ENCODE results near the gene NEK2. TPM values are rescaled to one million over a fixed set of nuclear protein-coding genes. Genes with fewer than 3 reads are reported as not detected.

Gene NEK2
- total RNA-seq, 1 donor from 2014 or later = 4.4 TPM

DNA sequence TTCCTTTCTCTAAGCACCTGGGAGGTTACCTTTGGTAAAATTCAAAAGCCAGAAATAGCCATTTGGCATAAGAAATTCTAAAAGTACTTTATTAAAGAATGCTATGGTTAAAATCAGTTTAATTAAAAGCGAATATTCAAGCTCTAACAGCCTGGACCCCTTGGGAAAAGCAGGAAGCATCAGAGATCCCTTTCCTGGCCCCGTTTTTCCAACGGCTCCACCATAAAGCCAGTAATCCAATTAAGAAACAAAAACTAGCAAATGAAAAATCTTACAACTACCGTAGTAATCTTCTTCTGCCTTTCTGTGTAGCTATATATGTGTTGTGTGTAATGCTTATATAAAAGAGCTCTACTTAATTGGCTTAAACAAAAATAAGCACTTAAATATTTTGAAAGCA is 33.5 kb upstream of the NEK2 start:
- no peak for DNase-seq (ENCODE audit: extremely low spot score, unreplicated experiment)
- Mint-ChIP-seq H3K4me3 (ENCODE audit: unreplicated experiment) (no peak overlapping the region), H3K9me3 (ENCODE audit: unreplicated experiment) (no peaks in the 10 kb centered on the region), H3K4me1 (ENCODE audit: unreplicated experiment) (peaks cover 6% of the 10 kb centered on the region), H3K27ac (ENCODE audit: unreplicated experiment) (no peak overlapping the region), H3K36me3 (ENCODE audit: unreplicated experiment) (no peaks in the 10 kb centered on the region), H3K27me3 (ENCODE audit: unreplicated experiment) (no peaks in the 10 kb centered on the region)
- TF ChIP-seq, protein P1, sequence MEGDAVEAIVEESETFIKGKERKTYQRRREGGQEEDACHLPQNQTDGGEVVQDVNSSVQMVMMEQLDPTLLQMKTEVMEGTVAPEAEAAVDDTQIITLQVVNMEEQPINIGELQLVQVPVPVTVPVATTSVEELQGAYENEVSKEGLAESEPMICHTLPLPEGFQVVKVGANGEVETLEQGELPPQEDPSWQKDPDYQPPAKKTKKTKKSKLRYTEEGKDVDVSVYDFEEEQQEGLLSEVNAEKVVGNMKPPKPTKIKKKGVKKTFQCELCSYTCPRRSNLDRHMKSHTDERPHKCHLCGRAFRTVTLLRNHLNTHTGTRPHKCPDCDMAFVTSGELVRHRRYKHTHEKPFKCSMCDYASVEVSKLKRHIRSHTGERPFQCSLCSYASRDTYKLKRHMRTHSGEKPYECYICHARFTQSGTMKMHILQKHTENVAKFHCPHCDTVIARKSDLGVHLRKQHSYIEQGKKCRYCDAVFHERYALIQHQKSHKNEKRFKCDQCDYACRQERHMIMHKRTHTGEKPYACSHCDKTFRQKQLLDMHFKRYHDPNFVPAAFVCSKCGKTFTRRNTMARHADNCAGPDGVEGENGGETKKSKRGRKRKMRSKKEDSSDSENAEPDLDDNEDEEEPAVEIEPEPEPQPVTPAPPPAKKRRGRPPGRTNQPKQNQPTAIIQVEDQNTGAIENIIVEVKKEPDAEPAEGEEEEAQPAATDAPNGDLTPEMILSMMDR (IDR thresholded peaks at IDR 0.05) = no peak

- H3K4me1 Mint-ChIP-seq (ENCODE audit: unreplicated experiment) = peaks cover 6% of the 10 kb centered on the region
- no peaks in the 10 kb centered on the region for H3K36me3 Mint-ChIP-seq (ENCODE audit: unreplicated experiment)
- no peaks in the 10 kb centered on the region for H3K9me3 Mint-ChIP-seq (ENCODE audit: unreplicated experiment)
- DNase-seq (ENCODE audit: extremely low spot score, unreplicated experiment) = no peak
- H3K27ac Mint-ChIP-seq (ENCODE audit: unreplicated experiment) = no peak overlapping the region
- peaks cover 2% of the 10 kb centered on the region for H3K27me3 Mint-ChIP-seq (ENCODE audit: unreplicated experiment)
- TF ChIP-seq, protein P1 (IDR thresholded peaks at IDR 0.05) = no peak
- no peak overlapping the region for H3K4me3 Mint-ChIP-seq (ENCODE audit: unreplicated experiment)
Observed at GRCh38 chr1:211708006-211708405, 32.6 kb upstream of the NEK2 start.

- Mint-ChIP-seq H3K27ac (ENCODE audit: unreplicated experiment) (no peak overlapping the region), H3K36me3 (ENCODE audit: unreplicated experiment) (no peaks in the 10 kb centered on the region), H3K9me3 (ENCODE audit: unreplicated experiment) (no peaks in the 10 kb centered on the region), H3K4me1 (ENCODE audit: unreplicated experiment) (peaks cover 6% of the 10 kb centered on the region), H3K27me3 (ENCODE audit: unreplicated experiment) (peaks cover 9% of the 10 kb centered on the region), H3K4me3 (ENCODE audit: unreplicated experiment) (no peak overlapping the region)
- TF ChIP-seq, protein P1 (IDR thresholded peaks at IDR 0.05) = no peak
- DNase-seq (ENCODE audit: extremely low spot score, unreplicated experiment) = no peak
Observed at GRCh38 chr1:211705467-211706091, 30.2 kb upstream of the NEK2 start.

GRCh38 chr1:211704543-211704942 is 29.1 kb upstream of the NEK2 start:
- H3K36me3 Mint-ChIP-seq (ENCODE audit: unreplicated experiment) = no peaks in the 10 kb centered on the region
- no peaks in the 10 kb centered on the region for H3K9me3 Mint-ChIP-seq (ENCODE audit: unreplicated experiment)
- peaks cover 15% of the 10 kb centered on the region for H3K27me3 Mint-ChIP-seq (ENCODE audit: unreplicated experiment)
- H3K4me3 Mint-ChIP-seq (ENCODE audit: unreplicated experiment) = no peak overlapping the region
- no peak overlapping the region for H3K27ac Mint-ChIP-seq (ENCODE audit: unreplicated experiment)
- no peak for DNase-seq (ENCODE audit: extremely low spot score, unreplicated experiment)
- H3K4me1 Mint-ChIP-seq (ENCODE audit: unreplicated experiment) = peaks cover 6% of the 10 kb centered on the region
- TF ChIP-seq, protein P1 (IDR thresholded peaks at IDR 0.05) = no peak

GRCh38 chr1:211703812-211704537 is 28.6 kb upstream of the NEK2 start:
- Mint-ChIP-seq H3K36me3 (ENCODE audit: unreplicated experiment) (no peaks in the 10 kb centered on the region), H3K4me3 (ENCODE audit: unreplicated experiment) (no peak overlapping the region), H3K27me3 (ENCODE audit: unreplicated experiment) (peaks cover 15% of the 10 kb centered on the region), H3K4me1 (ENCODE audit: unreplicated experiment) (peaks cover 6% of the 10 kb centered on the region), H3K27ac (ENCODE audit: unreplicated experiment) (no peak overlapping the region), H3K9me3 (ENCODE audit: unreplicated experiment) (no peaks in the 10 kb centered on the region)
- no peak for DNase-seq (ENCODE audit: extremely low spot score, unreplicated experiment)
- TF ChIP-seq, protein P1 (IDR thresholded peaks at IDR 0.05) = no peak

Measured in osteocyte (in vitro differentiated cells).